Stimulated activated CD4-positive, alpha-beta T cell treated with anti-CD3 and anti-CD28 coated beads, Interleukin-15, amount 100 ng/mL, for 1 hour (primary cell): ENCODE measurements around the gene CKS1B.

Experiments used
- DNase-seq, 2 donors: peaks; one replicate each; pipeline ENCODE4 v3.0.0-alpha.2; 2020; ENCODE audit warnings: low read depth in 1 of 2, low spot score in 1 of 2

The CKS1B gene

DNA sequence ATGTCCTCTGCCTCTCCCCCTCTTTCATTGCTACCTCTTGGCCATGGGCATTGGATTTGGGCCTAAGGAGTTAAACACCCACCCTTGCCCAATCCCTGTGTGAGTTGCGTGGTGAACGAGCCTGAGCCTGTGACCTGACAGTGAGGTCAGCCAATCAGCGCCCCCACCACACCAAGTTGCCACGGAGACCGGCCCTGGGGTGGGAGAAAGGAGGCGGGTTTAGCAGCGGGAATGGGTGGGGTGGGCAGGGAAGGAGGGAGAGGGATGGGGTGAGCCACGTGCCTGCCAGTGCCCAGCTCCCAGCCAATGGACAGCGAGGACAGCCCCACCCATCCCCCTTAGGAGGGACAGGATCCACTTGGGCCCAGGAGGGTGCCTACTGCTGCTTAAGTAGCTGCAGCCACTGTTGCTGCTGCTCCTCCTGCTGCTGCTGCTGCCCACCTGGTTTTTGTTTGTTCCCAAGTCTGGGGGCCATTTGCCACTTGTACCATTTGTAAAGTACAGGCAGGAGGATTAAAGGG lies 37.6 kb downstream of the CKS1B start:
- no peak for DNase-seq

- DNase-seq, result no peak
These were observed 38.5 kb downstream of the CKS1B start for GRCh38 chr1:155012776-155013602.

DNA sequence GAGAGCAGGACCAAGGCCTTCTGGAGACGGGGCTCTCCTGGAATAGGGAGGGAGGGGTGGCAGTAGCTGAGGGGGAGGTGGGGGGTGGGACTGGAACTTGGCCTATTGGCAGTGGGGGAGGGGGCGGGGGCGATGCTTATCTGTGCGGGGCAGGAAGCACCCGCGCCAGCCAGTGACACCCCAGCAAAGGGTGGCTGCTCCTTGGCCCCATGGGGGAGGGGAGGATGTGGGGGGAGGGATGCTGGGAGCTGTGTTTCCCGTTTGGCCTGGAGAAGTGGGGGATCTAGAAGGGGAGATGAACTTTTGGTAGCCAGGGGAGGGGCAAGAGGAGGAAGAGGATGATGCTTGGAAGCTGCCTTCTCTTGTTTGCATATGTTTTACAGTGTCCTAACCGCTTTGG lies 39.2 kb downstream of the CKS1B start:
- peak in 1 of 2 donors; percentile 33 for DNase-seq

DNA sequence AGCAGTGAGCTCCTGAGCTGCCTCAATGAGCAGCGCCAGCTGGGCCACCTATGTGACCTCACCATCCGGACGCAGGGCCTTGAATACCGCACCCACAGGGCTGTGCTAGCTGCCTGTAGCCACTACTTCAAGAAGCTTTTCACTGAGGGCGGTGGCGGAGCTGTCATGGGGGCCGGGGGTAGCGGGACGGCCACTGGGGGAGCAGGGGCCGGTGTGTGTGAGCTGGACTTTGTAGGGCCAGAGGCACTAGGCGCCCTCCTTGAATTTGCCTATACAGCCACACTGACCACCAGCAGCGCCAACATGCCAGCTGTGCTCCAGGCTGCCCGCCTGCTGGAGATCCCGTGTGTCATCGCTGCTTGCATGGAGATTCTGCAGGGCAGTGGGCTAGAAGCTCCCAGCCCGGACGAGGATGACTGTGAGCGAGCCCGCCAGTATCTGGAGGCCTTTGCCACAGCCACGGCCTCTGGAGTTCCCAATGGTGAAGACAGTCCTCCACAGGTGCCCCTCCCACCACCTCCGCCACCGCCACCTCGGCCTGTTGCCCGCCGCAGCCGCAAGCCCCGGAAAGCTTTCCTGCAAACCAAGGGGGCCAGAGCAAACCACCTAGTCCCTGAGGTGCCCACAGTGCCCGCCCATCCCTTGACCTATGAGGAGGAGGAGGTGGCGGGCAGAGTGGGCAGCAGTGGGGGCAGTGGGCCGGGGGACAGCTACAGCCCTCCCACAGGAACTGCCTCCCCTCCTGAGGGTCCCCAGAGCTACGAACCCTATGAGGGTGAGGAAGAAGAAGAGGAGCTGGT lies 40.4 kb downstream of the CKS1B start:
- DNase-seq, result no peak

DNA sequence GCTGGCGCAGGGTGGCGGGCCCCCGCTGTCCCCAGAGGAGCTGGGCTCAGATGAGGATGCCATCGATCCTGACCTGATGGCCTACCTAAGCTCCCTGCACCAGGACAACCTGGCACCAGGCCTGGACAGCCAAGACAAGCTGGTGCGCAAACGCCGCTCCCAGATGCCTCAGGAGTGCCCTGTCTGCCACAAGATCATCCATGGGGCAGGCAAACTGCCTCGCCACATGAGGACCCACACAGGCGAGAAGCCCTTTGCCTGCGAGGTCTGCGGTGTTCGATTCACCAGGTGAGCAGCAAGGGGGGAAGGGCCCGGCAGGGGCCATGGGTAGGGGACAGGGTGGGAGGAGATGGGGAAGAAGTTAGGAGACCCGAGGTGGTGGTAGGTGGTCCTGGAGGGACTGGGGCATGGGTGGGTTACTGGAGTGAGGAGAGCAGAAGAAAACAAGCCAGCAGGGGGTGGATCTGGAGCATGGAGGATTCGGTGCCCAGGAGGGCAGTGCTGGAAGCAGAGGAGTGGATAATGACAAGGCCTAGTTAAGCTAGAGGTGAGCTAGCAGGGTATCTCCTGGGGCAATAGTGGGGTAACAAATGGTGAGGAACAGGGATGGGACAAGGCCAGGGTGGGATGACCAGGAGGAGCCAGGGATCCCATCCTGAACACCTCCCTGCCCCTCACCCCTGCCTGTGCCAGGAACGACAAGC lies 41.2 kb downstream of the CKS1B start:
- no peak for DNase-seq

GRCh38 chr1:155016231-155016831 lies 41.9 kb downstream of the CKS1B start:
- no peak for DNase-seq

DNA sequence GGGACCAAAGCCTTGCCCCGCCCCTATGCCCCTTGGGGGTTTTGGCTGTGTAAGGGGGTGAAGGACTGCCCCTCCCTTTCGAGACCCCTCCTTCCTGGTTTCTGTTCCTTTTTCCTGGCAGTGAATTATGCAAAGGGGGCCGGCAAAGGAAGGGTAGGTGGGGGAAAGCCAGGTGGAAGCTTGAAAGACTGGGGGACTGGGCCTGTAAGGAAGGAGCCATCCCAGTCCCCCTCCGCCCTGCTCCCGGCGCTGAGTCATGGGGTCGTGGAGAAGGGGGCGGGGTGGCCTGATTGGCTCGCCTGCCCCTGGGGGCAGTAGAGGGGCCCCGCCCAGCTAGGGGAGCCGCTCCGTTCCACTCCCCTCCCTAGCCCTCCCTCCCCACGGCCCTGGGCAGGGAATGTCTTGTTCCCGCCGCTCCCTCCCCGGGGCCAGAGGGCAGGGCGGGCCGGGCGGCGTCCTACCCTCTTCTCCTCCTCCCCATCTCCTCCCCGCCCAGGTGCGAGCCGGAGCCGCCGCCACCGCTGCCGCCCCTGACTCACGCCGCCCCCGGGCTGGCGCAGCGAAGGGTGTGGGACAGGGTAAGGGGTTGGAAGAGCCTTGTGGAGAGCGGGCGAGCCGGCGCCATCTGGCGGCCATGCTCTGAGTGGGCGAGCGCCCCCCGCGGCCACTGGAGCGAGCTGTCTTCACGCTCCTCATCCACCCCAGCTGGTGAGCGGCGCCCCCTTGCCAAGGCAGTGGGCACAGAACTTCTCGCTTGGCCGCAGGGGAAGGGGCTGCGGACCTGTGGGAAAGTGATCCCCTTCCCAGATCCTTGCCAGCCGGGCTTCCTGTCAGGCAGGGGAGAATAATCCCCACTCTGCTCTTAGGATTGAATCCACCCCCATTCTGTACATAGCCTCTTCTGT lies 42.8 kb downstream of the CKS1B start:
- peak; percentile 82 to 92 for DNase-seq

DNA sequence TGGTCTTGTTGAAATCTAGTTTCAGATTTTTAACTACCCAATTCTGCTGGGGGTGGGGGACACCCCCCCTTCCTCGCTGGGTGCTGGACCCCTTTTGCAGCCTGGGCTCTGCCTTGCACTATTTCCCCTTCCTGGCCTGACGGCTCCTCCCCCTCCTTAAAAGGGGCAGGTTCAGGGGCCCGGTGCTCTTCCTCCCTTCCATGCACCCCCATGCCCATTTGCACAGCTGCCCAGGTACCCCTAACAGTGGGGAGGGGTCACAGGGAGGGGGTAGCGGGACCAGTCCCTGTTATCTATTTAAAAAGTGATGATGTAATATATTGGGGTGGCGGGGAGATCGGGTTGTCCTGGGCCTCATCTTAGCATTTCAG lies 43.5 kb downstream of the CKS1B start:
- no peak for DNase-seq

- no peak for DNase-seq
These were observed 44.3 kb downstream of the CKS1B start for GRCh38 chr1:155018617-155019348.

- no peak for DNase-seq
These were observed 45.1 kb downstream of the CKS1B start for GRCh38 chr1:155019377-155020245.

GRCh38 chr1:155022136-155022926 lies 47.9 kb downstream of the CKS1B start:
- no peak for DNase-seq

- no peak for DNase-seq
These were observed 48.4 kb downstream of the CKS1B start for GRCh38 chr1:155022927-155023236.

DNA sequence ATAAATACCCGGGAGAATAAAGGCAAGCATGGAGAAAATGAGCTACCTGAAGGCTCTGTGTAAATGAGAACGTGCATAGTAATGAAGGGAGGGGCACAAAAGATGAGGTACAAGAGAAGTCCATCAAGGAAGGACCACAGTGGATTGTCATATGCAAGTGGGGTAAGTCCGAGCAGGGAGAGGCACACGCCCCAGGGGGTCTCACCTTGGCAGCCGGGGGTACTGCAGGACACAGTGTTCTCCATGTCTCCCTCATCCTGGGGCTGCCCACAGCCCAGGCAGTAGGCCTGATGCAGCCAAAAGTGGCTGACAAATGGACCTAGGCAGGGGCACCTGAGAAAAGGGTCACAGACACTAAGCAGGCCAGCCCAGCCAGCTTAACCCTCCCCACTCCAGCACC lies 49.1 kb downstream of the CKS1B start:
- no peak for DNase-seq

DNA sequence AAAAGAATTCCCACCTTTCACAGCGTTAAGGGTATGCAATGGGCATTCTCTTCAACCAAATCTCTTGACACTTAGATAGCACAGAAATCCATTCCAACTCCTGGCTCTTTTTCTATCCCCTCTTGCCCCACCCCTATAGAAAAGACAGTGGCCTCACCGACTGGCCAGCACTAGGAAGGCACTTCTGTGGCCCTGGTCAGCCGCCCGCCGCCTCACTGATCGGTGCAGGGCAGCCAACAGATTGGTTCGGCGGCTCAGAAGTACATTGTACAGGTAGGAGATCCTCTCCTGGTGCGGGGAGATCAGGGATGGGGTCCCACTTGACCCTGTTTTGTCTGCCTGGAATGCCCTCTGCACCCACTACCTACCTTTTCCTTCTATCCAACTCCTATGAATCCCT lies 49.8 kb downstream of the CKS1B start:
- DNase-seq, result no peak

DNA sequence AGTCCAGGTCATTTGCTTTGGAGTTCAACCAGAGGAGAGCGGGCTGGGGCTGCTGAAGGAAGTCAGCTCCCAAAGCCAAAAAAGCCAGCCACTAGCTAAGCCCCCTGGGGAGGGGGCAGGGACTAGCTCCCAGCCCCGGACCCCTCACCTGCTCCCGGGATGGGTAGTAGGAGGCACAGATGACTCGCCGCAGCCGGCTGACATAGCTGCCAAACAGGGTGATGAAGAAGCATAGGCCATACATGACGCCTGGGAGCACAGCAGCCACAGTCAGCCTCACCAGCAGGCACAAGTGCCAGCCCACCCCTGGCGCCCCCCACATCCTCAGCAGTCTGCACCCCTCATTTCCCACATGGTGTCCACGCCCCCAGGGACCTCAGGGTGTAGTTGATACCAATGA lies 51.7 kb downstream of the CKS1B start:
- DNase-seq, result no peak

DNA sequence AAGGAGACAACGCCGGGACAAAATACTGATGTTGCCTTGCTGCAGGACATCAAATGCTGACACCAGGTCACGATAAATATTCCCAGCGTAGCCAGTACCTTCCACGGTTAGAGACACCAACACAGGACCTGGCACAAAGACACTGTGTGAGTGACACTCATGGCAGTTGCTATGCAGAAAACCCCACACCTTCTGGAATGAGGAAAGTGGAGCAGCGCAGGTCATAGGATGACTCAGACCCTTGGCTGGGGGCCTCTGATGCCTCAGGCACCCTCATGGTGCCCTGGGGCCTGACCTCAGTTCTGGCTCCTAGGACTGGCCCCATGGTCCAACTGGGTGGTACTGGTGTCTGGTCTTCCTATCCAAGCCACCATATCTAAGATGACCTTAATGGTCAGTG lies 52.1 kb downstream of the CKS1B start:
- DNase-seq, result no peak
